ENCODE data around the gene RABL6.
A peak's percentile ranks its signal among the peaks of the same experiment; 100 is the strongest.

The RABL6 gene

DNA sequence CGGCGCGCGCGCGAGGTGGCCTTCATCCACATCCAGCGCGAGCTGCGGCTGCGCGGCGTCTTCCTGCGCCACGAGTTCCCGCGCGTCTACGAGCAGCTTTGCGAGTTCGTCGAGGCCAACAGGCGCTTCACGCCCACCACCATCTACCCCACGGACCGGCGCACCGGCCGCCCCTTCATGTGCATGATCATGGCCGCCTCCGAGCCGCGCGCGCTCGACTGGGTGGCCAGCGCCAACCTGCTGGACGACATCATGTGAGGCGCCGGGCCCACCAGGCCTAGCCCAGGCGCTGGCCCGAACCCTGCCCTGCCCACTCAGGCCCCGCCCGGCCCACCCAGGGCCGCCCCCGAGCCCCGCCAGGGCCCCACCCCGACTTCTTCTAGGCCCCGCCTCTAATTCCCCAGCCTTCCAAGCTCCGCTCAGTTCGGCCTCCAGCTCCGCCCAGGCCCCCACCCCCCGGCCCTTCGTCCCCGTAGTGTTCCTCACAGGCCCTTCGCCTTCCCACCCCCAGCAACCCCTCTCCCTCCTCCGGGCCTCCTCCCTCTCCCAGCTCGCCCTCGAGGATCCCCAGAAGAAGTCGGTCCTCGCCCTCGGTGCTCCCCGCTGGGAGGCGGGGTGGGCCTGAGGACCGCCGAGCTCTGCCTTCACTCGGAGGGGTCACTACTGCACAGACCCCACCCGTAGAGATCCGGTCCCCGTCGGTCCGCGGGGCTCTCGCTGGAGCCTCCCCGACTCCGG, 39.5 kb downstream of the RABL6 start:
- DNase-seq (ENCODE audit: low read depth), result no peak

DNA sequence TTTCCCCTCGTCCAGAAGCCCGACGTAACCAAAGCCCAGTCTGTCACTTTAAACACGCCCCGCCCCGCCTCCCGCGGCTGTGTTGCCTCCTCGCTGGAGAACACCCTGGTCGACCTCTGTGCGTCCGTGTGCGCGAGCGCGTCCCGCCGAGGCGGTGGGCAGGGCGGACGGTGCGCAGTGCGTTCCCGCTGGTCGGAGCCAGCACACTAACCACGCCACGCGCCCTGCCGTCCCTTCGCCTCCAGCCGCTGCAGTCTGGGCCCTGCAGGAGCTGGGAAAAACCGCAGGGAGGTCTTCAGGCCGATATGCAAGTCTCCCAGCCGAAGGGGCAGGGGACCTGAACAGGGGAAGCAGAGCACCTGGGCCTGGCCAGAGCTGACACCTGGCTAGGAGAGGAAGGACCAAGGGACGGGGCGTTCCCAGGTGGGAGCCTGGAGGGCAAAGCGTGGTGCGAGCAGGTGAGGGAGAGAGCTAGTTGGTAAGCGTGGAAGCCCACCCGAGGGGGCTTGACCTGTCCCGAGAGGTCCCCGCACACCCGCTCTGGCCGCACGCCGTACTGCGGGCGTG, 40.2 kb downstream of the RABL6 start:
- DNase-seq (ENCODE audit: low read depth), result peak; percentile 68

DNA sequence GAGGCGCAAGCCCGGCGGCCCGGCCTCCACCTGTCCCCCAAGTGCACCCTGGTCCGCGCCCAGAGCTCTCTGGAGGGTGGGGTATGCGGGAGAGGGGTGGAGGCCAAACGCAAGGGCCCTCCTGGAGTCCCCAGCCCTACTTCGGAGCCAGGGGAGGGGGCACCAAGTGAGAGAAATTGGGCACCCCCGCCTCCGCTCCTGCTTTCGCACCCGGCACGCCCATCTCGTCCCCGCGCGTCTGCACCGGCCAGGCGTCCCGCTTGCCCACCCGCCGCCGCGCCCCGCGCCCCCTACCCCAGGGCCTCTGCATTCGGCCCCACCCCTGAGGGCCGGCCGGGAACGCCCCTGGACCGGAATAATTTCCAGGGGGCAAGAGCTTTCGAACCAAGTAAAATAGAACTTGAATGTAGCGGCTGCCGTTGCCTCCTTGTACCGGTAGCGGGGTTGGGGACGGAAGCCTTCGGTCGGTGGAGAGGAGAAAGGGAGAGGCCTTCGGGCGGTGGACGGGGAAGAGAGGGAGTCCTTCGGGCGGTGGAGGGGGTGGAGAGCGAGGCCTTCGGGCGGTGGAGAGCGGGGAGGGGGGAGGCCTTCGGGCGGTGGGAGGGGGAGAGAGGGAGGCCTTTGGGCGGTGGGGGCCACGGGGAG, 40.8 kb downstream of the RABL6 start:
- DNase-seq (ENCODE audit: low read depth), result no peak

DNA sequence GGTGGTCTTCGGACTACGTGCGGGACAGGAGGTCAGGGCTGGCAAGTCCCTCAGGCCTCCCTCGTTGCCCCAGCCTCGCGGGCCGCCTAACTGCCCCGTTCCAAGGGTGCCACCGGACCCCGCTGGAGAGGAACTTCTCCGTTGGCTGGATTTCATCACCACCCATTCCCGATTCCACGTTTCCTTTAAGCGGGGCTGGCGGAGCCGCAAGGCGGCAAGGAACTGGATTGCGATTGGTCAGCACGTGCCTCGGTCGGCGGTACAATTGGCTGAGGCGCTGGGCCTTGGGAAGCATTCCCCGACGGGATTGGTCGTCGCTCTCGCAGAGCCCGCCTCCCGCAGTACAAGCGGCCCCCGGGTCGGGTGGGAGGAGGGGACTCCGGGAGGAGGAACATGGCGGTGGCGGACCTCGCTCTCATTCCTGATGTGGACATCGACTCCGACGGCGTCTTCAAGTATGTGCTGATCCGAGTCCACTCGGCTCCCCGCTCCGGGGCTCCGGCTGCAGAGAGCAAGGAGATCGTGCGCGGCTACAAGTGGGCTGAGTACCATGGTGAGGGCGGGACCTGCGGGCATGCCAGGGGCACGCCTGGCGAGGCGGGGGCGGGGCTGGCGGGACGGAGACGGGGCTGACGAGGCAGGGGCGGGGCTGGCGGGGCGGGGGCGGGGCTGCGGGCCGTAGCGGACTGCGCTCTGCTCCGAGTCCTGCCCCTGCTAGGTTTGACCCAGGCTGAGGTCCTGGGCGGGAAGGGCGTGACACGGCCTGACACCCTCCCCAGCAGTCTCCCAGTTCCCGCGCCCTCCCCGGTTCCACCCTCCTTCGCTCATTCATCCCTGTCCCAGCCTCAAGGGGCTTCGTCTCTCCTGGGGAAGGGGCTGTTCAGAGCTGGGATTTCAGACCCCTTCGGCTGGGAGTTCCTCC, 41.6 kb downstream of the RABL6 start, which contains the start of gene PHPT1:
Gene PHPT1 (plus strand): TSS at position 372 of the 922 bp plus-strand sequence. CDS start 22 bp downstream, at position 394.
- peak; percentile 94 for DNase-seq (ENCODE audit: low read depth)

DNA sequence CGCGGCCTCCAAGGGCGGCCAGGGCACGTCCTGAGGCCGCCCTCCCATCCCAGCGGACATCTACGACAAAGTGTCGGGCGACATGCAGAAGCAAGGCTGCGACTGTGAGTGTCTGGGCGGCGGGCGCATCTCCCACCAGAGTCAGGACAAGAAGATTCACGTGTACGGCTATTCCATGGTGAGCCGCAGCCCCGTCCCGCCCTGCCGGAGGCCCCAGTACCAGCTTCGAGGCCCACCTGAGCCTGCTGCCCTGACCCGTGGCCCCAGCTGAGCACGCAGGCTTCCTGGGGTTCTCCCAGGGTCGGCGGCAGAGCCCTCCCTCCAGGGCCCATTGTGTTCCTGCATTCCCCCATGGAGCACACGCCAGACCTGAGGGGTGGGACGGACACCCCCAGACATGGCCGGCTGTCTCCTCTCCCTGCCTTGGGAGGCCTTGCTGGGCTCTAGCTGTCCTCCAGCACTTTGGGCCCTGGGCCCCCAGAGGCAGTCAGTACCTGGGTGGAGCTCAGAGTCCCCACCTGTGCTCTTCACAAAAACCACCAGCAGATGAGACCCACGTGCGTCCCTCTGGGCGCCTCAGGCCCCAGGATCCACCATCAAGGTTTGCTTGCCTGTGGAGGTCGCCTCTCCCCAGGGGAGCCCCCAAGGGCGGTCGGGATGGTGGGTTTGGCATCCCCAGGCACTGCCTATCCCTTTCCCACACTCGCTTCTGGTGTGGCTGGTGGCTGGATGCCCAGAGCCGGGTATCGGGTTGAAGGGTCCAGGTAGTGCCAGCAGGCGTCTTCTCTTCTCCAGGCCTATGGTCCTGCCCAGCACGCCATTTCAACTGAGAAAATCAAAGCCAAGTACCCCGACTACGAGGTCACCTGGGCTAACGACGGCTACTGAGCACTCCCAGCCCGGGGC, 42.5 kb downstream of the RABL6 start:
- DNase-seq (ENCODE audit: low read depth), result no peak

DNA sequence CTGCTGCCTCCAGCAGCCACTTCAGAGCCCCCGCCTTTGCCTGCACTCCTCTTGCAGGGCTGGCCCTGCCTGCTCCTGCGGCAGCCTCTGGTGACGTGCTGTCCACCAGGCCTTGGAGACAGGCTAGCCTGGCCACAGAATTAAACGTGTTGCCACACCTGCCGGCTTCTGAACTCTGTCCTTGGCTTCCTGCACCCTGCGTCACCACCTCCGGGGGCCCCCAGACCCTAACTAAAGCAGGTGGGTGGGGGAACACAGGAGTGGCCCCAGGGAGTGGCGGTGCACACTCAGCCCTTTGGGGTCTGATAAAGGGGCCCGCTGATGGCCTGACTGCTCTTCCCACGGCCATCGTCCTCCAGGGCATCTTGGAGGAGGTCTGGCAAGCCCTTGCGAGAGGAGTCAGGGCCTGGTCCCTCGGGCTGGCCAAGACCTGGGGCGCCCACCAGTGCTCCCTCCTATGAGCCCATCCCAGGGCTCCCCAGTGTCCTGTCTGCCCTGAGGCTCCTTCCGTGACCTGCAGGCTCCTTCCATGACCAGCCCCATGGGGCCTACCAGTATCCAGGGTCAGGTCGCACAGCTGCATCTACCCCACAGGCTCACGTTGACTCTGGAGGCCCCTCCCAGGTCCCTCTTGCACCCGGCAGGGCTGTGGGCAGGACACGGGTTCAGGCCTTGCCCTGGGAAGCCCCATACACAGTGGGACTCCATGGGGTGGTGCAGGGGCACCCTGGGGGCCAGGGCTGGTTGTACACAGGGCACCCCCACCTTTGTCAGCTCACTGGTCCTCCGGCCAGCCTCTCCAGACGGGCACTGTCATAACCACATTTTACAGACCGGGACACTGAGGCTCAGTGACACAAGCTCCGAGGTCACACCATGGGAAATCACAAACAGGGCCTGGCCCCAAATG, 43.4 kb downstream of the RABL6 start:
- no peak for DNase-seq (ENCODE audit: low read depth)

DNA sequence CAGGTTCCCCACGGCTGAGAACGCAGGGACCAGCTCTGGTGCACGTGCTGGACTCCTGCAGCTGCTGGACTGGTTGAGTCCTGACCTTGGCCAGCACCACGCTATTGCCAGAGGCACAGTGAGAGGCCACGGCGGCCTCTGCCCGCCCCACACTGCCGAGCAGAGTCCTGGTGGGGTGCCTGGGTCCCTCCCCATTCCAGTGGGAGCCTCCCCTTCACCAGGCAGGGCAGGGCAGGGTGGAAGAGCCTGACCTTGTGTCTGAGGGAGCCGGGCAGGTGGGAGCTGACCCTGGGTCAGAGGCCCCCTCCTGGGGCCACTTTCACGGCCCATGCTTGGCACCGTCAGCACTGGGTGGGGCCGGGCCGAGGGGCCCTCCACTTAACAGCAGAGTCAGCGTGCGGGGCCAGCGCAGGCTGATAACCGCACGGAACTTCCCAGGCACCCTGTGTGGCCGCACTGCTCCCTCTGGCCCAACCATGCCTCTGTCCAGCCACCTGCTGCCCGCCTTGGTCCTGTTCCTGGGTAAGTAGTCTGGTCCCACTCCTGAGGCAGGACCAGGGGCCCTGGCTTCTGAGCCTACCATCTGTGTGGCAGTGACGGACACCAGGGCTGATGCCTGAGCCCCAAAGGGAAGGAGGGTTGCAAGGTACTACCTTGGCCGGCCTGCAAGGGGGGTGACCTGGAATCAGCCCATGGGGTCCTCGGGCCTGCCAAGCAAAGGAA, 44.4 kb downstream of the RABL6 start, which contains the start of gene MAMDC4:
Gene MAMDC4 (plus strand): TSS at position 406 of the 723 bp plus-strand sequence. CDS start 71 bp downstream, at position 477.
- no peak for DNase-seq (ENCODE audit: low read depth)

DNA sequence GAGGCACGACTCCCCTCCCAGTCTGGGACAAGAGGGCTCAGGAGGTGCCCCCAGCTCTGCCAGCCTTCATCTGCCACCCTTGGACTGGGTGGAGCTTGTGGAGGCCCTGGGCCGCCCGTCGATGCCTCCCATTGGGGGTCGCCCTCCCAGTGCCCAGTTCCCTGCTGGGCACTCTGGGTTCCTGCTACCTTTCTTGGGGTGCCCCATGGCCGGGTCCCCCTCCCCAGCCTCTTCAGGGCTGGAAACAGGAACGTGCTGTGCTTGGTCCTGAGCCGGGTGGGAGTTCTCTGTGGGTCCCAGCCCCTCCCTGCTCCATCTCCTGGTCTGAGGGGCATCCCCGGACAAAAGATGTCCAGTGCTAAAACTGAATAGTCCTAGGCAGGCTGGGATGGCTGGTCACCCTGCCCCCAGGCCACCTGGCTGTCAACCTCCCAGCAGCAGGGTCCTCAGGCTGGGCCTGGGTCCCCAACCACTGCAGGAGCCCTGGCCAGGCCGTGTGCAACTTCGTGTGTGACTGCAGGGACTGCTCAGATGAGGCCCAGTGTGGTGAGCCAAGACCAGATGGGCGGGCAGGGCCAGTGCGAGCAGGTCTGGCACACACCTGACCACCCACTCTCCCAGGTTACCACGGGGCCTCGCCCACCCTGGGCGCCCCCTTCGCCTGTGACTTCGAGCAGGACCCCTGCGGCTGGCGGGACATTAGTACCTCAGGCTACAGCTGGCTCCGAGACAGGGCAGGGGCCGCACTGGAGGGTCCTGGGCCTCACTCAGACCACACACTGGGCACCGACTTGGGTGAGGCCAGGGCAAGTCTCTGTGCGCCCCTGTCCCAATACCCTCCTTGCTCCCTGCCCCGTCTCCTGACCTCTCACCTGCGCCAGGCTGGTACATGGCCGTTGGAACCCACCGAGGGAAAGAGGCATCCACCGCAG, 45.2 kb downstream of the RABL6 start:
- no peak for DNase-seq (ENCODE audit: low read depth)

DNA sequence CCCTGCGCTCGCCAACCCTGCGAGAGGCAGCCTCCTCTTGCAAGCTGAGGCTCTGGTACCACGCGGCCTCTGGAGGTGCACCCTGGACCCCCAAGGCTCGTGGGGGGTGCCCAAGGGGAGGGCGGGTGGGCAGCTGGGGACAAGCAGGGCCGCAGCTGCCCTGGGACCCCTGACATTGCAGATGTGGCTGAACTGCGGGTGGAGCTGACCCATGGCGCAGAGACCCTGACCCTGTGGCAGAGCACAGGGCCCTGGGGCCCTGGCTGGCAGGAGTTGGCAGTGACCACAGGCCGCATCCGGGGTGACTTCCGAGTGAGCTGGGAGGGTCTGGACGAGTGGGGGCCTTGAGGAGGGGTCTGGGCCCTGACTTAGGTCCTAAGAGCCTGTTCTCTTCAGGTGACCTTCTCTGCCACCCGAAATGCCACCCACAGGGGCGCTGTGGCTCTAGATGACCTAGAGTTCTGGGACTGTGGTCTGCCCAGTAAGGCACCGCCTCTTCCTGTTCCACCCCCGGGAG, 45.9 kb downstream of the RABL6 start:
- no peak for DNase-seq (ENCODE audit: low read depth)

DNA sequence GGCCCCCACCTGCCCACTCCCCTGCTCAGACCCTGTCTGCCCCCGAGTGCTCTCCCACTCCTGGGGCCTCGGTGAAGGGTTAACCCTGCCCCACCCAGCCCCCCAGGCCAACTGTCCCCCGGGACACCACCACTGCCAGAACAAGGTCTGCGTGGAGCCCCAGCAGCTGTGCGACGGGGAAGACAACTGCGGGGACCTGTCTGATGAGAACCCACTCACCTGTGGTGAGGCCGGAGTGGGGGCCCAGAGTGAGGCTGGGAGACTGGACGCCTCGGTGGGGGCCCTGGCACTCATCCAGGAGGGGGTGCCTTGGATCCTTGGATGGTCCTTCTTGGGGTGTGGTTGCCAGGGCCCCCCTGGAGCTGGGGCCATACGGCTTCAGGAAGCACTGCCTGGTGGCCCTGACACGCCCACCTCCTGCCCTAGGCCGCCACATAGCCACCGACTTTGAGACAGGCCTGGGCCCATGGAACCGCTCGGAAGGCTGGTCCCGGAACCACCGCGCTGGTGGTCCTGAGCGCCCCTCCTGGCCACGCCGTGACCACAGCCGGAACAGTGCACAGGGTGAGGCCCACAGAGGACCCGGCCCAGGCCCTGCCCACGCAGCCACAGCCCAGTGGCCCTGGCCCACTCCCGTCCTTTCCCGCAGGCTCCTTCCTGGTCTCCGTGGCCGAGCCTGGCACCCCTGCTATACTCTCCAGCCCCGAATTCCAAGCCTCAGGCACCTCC, 46.5 kb downstream of the RABL6 start:
- no peak for DNase-seq (ENCODE audit: low read depth)

DNA sequence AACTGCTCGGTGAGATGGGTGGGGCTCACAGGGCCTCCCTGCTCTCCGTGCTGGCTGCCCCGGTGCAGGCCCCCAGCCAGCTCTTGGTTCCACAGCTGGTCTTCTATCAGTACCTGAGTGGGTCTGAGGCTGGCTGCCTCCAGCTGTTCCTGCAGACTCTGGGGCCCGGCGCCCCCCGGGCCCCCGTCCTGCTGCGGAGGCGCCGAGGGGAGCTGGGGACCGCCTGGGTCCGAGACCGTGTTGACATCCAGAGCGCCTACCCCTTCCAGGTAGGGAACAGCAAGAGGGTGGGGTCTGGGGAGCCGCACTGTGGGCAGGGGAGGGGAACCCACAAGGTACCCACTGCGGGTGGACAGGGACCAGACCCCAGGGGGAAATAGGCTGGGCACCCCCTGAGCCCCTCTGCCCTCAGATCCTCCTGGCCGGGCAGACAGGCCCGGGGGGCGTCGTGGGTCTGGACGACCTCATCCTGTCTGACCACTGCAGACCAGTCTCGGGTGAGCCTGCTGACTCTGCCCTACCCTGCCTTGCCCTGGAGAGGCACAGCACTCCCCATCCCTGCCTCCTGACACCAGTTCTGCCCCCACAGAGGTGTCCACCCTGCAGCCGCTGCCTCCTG, 47.2 kb downstream of the RABL6 start:
- no peak for DNase-seq (ENCODE audit: low read depth)

DNA sequence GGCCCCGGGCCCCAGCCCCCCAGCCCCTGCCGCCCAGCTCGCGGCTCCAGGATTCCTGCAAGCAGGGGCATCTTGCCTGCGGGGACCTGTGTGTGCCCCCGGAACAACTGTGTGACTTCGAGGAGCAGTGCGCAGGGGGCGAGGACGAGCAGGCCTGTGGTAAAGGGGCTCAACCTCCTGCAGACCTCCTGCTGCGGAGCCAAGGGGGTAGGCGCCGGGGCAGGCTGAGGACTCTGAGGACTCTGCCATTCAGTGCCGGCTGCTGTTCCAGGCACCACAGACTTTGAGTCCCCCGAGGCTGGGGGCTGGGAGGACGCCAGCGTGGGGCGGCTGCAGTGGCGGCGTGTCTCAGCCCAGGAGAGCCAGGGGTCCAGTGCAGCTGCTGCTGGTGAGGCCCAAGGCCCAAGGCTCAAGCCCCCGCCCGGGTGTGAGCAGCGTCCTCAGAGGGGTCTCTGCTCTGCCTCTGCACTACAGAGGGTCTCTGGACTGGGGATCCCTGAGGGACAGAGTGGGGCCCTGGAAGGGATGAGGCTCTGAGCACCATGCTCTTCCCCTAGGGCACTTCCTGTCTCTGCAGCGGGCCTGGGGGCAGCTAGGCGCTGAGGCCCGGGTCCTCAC, 47.8 kb downstream of the RABL6 start:
- no peak for DNase-seq (ENCODE audit: low read depth)

DNA sequence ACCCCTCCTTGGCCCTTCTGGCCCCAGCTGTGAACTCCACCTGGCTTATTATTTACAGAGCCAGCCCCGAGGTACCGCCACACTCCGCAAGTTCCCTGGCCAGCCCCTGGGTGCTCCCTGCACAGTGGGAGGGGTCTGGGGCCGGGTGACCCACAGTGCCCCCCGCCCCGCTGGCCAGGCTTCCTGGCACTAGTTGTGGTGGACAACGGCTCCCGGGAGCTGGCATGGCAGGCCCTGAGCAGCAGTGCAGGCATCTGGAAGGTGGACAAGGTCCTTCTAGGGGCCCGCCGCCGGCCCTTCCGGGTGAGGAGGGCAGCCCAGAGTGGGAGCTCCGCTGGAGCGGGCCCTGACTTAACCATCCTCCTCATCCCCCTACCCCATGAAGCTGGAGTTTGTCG, 48.3 kb downstream of the RABL6 start:
- DNase-seq (ENCODE audit: low read depth), result no peak

DNA sequence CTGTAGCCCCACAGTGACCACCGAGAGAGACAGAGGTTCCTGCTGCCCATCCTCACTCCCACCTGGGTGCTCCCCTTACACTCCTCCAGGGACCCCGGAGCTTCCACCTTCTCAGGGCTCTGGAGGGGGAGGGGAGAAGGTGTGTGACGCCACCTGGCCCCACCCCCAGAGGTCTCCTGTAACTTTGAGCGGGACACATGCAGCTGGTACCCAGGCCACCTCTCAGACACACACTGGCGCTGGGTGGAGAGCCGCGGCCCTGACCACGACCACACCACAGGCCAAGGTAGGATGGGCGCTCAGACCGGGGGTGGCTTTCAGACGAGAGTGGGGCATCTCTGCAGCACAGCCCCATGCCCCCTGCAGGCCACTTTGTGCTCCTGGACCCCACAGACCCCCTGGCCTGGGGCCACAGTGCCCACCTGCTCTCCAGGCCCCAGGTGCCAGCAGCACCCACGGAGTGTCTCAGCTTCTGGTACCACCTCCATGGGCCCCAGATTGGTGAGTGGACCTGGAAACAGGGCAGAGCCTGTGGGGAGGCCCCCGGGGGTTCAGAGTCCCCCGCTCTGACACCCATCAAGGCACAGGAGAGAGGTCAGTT, 48.9 kb downstream of the RABL6 start:
- no peak for DNase-seq (ENCODE audit: low read depth)

DNA sequence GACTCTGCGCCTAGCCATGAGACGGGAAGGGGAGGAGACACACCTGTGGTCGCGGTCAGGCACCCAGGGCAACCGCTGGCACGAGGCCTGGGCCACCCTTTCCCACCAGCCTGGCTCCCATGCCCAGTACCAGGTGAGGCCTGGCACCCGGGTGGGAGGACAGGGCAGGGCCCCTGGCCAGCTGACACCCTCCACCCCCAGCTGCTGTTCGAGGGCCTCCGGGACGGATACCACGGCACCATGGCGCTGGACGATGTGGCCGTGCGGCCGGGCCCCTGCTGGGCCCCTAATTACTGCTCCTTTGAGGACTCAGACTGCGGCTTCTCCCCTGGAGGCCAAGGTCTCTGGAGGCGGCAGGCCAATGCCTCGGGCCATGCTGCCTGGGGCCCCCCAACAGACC, 49.4 kb downstream of the RABL6 start:
- no peak for DNase-seq (ENCODE audit: low read depth)
